Mucosa of descending colon (tissue), 3 donors: Measurements from ENCODE around the gene OR1N2. TPM values are rescaled to one million over a fixed set of nuclear protein-coding genes. Genes with fewer than 3 reads are reported as not detected.
"Not testable (repeated sequence)": the region's sequence is repeated elsewhere in the genome, so short reads cannot be mapped to it uniquely, and the experiment has no call there.

Source experiments
- ATAC-seq: fragments of 200-7000 bp; cut with Tn5 transposase; one replicate; pipeline ENCODE4 v1.9.1; 2020; ENCODE audit warnings: mild to moderate bottlenecking, moderate library complexity
- DNase-seq, 3 donors: peaks; one replicate each; pipeline ENCODE4 v3.0.0-alpha.2; 2020
- H3K36me3 ChIP-seq: fragments of 200-600 bp; one replicate; pipeline ENCODE4 v1.8.0; 2021; ENCODE audit warnings: low read depth, mild to moderate bottlenecking
- H3K4me1 ChIP-seq: fragments of 200-600 bp; one replicate; pipeline ENCODE4 v1.8.0; 2021; ENCODE audit warnings: low read depth, mild to moderate bottlenecking
- H3K4me3 ChIP-seq: fragments of 200-600 bp; one replicate; pipeline ENCODE4 v1.8.0; 2021; ENCODE audit warnings: mild to moderate bottlenecking
- H3K9me3 ChIP-seq: fragments of 200-600 bp; one replicate; pipeline ENCODE4 v1.8.0; 2021; ENCODE audit warnings: mild to moderate bottlenecking
- intact Hi-C, 2 donors: fragments of 100-400 bp; cut with DNase I in 1 of 2; cut with micrococcal nuclease in 1 of 2; formaldehyde crosslinking; loops; one replicate each; pipeline versions ENCODE4 v1.11.0 to v1.11.1; 2022; cut with DNase I, micrococcal nuclease
- total RNA-seq, 3 donors: library from RNA; stranded (reverse); fragmentation: NEBNext Ultra II Directional in 2 of 3; extraction: Animal tissue kit (Norgen Biotek cat#: 25700) in 2 of 3; gene quantifications; one replicate each; pipeline versions ENCODE4 v1.2.1 to v1.2.4, GENCODE V29; 2021 to 2023
- TF ChIP-seq, protein P1 (sequence below): fragments of 200-600 bp; IDR thresholded peaks from one replicate; pipeline ENCODE4 v1.8.0; 2022; ENCODE audit warnings: antibody characterized with exemption, mild to moderate bottlenecking
- donor health status: DM: no; HTN: no; CAD: no; lungs with moderate emphysema.
- donor health status: DM: no; HTN: no; CAD: no.
- donor health status: DM: no; HTN: yes; CAD: no.

The OR1N2 gene
- total RNA-seq, 3 donors from 2014 or later: not detected

DNA sequence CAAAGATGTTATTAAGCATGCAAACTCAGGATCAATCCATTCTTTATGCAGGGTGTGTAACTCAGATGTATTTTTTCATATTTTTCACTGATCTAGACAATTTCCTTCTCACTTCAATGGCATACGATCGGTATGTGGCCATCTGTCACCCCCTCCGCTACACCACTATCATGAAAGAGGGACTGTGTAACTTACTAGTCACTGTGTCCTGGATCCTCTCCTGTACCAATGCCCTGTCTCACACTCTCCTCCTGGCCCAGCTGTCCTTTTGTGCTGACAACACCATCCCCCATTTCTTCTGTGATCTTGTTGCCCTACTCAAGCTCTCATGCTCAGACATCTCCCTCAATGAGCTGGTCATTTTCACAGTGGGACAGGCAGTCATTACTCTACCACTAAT, 33.5 kb upstream of the OR1N2 start:
- TF ChIP-seq, protein P1, sequence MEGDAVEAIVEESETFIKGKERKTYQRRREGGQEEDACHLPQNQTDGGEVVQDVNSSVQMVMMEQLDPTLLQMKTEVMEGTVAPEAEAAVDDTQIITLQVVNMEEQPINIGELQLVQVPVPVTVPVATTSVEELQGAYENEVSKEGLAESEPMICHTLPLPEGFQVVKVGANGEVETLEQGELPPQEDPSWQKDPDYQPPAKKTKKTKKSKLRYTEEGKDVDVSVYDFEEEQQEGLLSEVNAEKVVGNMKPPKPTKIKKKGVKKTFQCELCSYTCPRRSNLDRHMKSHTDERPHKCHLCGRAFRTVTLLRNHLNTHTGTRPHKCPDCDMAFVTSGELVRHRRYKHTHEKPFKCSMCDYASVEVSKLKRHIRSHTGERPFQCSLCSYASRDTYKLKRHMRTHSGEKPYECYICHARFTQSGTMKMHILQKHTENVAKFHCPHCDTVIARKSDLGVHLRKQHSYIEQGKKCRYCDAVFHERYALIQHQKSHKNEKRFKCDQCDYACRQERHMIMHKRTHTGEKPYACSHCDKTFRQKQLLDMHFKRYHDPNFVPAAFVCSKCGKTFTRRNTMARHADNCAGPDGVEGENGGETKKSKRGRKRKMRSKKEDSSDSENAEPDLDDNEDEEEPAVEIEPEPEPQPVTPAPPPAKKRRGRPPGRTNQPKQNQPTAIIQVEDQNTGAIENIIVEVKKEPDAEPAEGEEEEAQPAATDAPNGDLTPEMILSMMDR: no peak

DNA sequence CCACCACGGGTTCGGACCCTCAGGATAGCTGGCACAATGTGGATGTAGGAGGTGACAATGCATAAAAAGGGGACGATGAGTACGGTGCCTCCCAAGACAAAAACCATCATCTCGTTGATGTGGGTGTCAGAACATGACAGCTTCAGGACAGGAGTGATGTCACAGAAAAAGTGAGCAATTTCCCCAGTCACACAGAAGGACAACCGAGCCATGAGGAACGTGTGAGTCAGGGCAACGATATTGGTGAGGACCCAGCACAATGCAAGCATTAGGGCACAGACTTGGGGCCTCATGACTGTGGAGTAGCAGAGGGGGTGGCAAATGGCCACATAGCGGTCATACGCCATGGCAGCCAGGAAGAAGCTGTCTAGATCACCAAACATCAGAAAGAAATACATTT, 26.3 kb upstream of the OR1N2 start:
- intact Hi-C loops: no loop called here
- no peaks in the 10 kb centered on the region for H3K4me1 ChIP-seq
- no peak overlapping the region for H3K4me3 ChIP-seq
- no peaks in the 10 kb centered on the region for H3K36me3 ChIP-seq
- ATAC-seq: no peak
- H3K9me3 ChIP-seq: no peaks in the 10 kb centered on the region
- DNase-seq: no peak
- TF ChIP-seq, protein P1: no peak

More for the DNA sequence above, 33.5 kb upstream of the OR1N2 start:
- no peaks in the 10 kb centered on the region for H3K4me1 ChIP-seq
- no peak for ATAC-seq
- intact Hi-C loops: no loop called here
- DNase-seq: no peak
- H3K9me3 ChIP-seq: no peaks in the 10 kb centered on the region
- no peak overlapping the region for H3K4me3 ChIP-seq
- no peaks in the 10 kb centered on the region for H3K36me3 ChIP-seq

DNA sequence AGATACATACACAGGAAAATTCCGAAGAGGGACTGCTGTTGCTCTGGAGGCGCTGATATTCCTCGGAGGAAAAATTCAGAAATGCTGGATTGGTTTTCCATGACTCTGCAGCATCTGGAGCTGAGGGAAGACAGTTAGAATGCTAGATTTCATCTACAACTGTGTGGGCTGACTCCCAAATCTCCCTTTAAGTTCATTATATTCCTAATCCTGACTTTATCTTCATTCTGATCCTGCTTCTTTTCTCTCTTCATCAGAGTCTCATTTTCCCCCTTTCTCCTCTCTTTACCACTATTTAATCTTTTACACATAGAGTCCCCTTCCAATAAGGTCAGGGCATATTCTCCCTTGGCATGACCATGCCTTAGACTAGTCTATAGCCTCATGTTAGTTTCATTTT, 25.7 kb upstream of the OR1N2 start, which contains the start of gene OR1N1:
TSS of gene OR1N1 (minus strand) at position 101 of the 400 bp plus-strand sequence. CDS start at position 101, 0 bp downstream.
- no peaks in the 10 kb centered on the region for H3K4me1 ChIP-seq
- no peak within 1 kb of the TSS for H3K4me3 ChIP-seq
- TF ChIP-seq, protein P1: no peak
- DNase-seq (no peak), ATAC-seq (no peak)
- intact Hi-C loops: no loop called here
- no peaks in the 10 kb centered on the region for H3K9me3 ChIP-seq
- H3K36me3 ChIP-seq: no peaks in the 10 kb centered on the region

DNA sequence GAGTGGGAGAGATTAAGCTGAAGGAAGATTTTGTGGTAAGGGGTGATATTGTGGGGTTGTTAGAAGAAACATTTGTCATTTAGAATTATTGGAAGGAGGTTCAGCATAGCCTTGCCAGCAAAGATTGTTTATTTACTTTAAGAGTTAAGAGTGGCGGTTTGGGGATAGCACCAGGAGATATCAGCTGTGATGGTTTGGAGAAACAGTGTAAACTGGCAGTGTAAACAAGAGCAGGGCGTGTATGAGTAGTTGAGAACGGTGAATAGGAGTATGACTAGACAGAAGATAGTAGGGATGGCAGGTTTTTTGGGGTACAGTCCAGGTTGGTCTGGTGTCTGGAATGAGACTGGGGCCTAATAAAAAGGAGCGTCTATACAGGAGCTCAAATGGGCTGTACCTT, 21.8 kb upstream of the OR1N2 start:
- ATAC-seq, intact Hi-C loops, H3K36me3 ChIP-seq: not testable (repeated sequence)

DNA sequence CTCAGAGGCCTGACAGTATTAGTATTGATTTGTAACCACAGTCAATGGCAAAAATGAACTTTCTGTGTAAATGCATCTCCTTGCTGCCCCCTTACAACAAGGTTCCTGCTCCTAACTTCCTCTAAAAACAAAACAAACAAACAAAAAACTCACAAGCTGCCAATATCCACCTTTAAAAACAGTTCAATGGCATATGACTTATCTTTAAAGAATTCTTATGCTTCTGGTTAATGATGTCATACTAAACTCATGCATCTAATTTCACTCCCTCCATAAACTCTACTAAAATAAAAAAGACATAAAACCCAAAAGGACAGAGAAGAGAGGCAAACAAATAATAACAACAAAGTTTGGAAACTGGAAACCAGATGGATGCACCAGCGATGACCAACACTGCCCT, 16.8 kb upstream of the OR1N2 start:
- no peaks in the 10 kb centered on the region for H3K9me3 ChIP-seq
- DNase-seq: no peak
- H3K4me3 ChIP-seq: no peak overlapping the region
- no peak for ATAC-seq
- H3K36me3 ChIP-seq: no peaks in the 10 kb centered on the region
- H3K4me1 ChIP-seq: no peaks in the 10 kb centered on the region
- TF ChIP-seq, protein P1: no peak
- intact Hi-C loops: no loop called here

More for the DNA sequence above, 21.8 kb upstream of the OR1N2 start:
- H3K4me3 ChIP-seq, H3K4me1 ChIP-seq, H3K9me3 ChIP-seq, DNase-seq: not testable (repeated sequence)

DNA sequence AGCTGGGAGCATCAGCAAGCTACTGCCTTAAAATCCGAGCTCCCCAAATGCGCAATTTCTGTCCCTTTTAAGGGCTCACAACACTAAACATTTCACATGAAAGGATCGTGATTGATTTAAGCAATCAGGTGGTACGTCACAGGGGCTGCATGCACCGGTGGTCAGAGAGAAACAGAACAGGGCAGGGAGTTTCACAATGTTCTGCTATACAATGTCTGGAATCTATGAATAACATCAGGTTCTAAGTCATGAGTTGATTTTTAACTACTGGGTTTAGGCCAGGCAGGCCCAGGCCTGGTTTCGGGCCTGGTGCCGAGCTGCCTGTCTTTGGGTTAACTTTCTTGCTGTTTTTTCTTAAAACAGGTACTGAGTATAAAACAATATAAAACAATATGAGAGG, 15.8 kb upstream of the OR1N2 start:
- intact Hi-C loops, ATAC-seq, H3K36me3 ChIP-seq, H3K4me1 ChIP-seq, H3K4me3 ChIP-seq, DNase-seq, H3K9me3 ChIP-seq: not testable (repeated sequence)

DNA sequence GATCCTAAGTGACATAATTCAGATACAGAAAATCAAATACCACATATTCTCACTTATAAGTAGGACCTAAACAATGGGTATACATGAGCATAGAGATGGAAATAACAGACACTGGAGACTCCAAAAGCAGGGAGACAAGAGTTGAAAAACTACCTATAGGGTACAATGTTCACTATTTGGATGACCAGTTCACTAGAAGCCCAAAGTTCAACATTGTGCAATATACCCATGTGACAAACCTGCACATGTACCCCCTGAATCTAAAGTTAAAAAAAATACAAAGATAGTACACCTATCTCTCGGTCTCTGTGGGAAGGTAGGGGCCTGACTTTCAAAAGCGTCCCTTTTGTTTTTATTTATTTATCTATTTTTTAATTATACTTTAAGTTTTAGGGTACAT, 14.2 kb upstream of the OR1N2 start:
- DNase-seq (no peak), ATAC-seq (no peak)
- Histone ChIP-seq H3K4me3 (no peak overlapping the region), H3K9me3 (no peaks in the 10 kb centered on the region), H3K4me1 (no peaks in the 10 kb centered on the region), H3K36me3 (no peaks in the 10 kb centered on the region)
- intact Hi-C loops: no loop called here
- TF ChIP-seq, protein P1: no peak
